ENCODE results near the gene KRTAP10-5. TPM values are rescaled to one million over a fixed set of nuclear protein-coding genes. Genes with fewer than 3 reads are reported as not detected.
"Not testable (repeated sequence)": the region's sequence is repeated elsewhere in the genome, so short reads cannot be mapped to it uniquely, and the experiment has no call there.

KRTAP10-5 gene
- polyA plus RNA-seq, 1 donor = not detected

- not testable (repeated sequence) for DNase-seq (ENCODE audit: low read depth)
Observed at GRCh38 chr21:44590897-44591800, 10.7 kb upstream of the KRTAP10-5 start.

GRCh38 chr21:44590311-44590721 is 9.9 kb upstream of the KRTAP10-5 start:
- DNase-seq (ENCODE audit: low read depth) = no peak

GRCh38 chr21:44589586-44590305 is 9.3 kb upstream of the KRTAP10-5 start:
- DNase-seq (ENCODE audit: low read depth) = no peak

GRCh38 chr21:44589094-44589493 is 8.7 kb upstream of the KRTAP10-5 start:
- no peak for DNase-seq (ENCODE audit: low read depth)

GRCh38 chr21:44585892-44586291 is 5.5 kb upstream of the KRTAP10-5 start:
- DNase-seq (ENCODE audit: low read depth) = no peak

GRCh38 chr21:44583800-44584147 is 3.4 kb upstream of the KRTAP10-5 start:
- no peak for DNase-seq (ENCODE audit: low read depth)

GRCh38 chr21:44583089-44583799 is 2.8 kb upstream of the KRTAP10-5 start:
- DNase-seq (ENCODE audit: low read depth) = no peak

- no peak for DNase-seq (ENCODE audit: low read depth)
Observed at GRCh38 chr21:44582055-44582454, 1.7 kb upstream of the KRTAP10-5 start.

- DNase-seq (ENCODE audit: low read depth) = no peak
Observed at GRCh38 chr21:44581158-44581557, 754 bp upstream of the KRTAP10-5 start.

- DNase-seq (ENCODE audit: low read depth) = no peak
Observed at GRCh38 chr21:44579833-44580144, 615 bp downstream of the KRTAP10-5 start.

GRCh38 chr21:44579056-44579832 is 1.2 kb downstream of the KRTAP10-5 start:
- no peak for DNase-seq (ENCODE audit: low read depth)

GRCh38 chr21:44578371-44579055 is 1.9 kb downstream of the KRTAP10-5 start:
- DNase-seq (ENCODE audit: low read depth) = no peak

GRCh38 chr21:44576025-44576420 is 4.4 kb downstream of the KRTAP10-5 start:
- DNase-seq (ENCODE audit: low read depth) = no peak

- DNase-seq (ENCODE audit: low read depth) = no peak
Observed at GRCh38 chr21:44575307-44576024, 4.9 kb downstream of the KRTAP10-5 start.

GRCh38 chr21:44574457-44575306 is 5.7 kb downstream of the KRTAP10-5 start:
- DNase-seq (ENCODE audit: low read depth) = no peak

GRCh38 chr21:44573630-44574456 is 6.6 kb downstream of the KRTAP10-5 start, which contains the start of gene KRTAP10-4:
Gene KRTAP10-4 (plus strand): TSS chr21:44573729. CDS start chr21:44573759, 30 bp downstream.
- DNase-seq (ENCODE audit: low read depth) = not testable (repeated sequence)

GRCh38 chr21:44572959-44573583 is 7.3 kb downstream of the KRTAP10-5 start:
- no peak for DNase-seq (ENCODE audit: low read depth)
